ENCODE results near the gene BMAL1. TPM values are rescaled to one million over a fixed set of nuclear protein-coding genes. Genes with fewer than 3 reads are reported as not detected.

BMAL1 gene
- polyA plus RNA-seq, 1 donor (not counting 4 experiments of a cell fraction or from before 2014, with no cell fraction given), result 27.5 TPM

DNA sequence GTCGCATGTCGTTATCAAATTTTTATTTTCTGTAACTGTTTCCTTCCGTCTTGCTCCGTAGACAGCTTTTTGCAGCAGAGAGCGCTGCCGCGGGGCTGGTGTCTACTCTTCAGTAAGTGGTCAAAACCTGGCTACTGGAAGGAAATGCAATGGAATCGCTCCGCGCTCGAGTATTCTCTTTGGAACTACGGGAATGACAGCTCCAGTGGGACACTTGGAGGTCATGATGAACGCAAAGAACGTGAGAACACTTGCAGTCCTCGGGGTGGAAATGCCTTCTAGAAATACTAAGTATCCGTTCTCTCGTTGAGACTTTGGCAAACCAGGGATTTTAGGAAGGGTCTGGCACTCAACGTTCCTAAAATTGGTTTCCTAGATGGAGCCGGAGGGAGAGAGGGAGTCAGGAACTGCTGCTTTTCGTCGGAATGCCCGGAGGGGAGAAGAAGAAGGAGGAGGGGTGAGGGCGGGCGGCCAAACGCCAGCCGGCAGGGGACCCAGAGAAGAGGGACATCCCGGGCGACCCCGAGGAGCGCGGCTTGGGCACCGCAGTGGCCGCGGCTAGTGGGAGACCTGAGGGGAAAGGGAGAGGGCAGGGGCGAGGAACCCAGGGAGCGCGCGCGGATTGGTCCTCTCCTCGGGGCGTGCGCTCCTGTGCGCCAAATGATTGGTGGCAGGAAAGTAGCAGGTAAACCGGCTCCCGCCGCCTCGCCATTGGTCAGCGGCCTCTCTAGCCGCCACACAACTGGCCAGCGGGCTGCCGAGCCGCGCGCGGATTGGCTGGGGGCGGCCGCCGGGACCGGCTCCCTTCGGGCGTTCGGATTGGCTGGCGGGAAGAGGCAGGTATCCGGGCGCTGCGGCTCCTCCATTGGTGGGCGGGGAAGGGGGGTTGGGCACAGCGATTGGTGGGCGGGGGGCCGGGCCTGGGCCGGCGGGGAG is 490 bp upstream of the BMAL1 start:
- Histone ChIP-seq H3K4me2 (ENCODE audit: control insufficient read depth, extremely low read depth, insufficient read depth, low read depth, low read length) (peak overlapping the region; percentile 100), H3K9ac (ENCODE audit: control insufficient read depth, extremely low read depth, insufficient read depth, low read length) (peak overlapping the region; percentile 72), H3K4me1 (ENCODE audit: control insufficient read depth, extremely low read depth, insufficient read depth, low read length) (peaks cover 21% of the 10 kb centered on the region), H3K79me2 (ENCODE audit: control insufficient read depth, insufficient read depth, low read length) (peaks cover 34% of the 10 kb centered on the region), H3K27ac (ENCODE audit: control insufficient read depth, insufficient read depth, low read length) (peak overlapping the region; percentile 72), H3K36me3 (ENCODE audit: control insufficient read depth in 2 of 2, extremely low read depth in 1 of 2, insufficient read depth in 2 of 2, low read length in 2 of 2) (peaks cover 0 to 5% of the 10 kb centered on the region in 2 experiments), H3K9me3 (ENCODE audit: control insufficient read depth, low read depth, low read length) (no peaks in the 10 kb centered on the region), H3K27me3 (ENCODE audit: control insufficient read depth, extremely low read depth, insufficient read depth, low read length) (no peaks in the 10 kb centered on the region), H3K9me1 (ENCODE audit: control insufficient read depth, extremely low read depth, insufficient read depth, low read length) (no peaks in the 10 kb centered on the region), H3K4me3 (ENCODE audit: control insufficient read depth in 2 of 3, extremely low read depth in 1 of 3, insufficient read depth in 2 of 3, low read depth in 1 of 3, low read length in 3 of 3) (peak overlapping the region; percentile 80 to 87 (median 82)), H4K20me1 (ENCODE audit: control insufficient read depth, extremely low read depth, insufficient read depth, low read length) (peaks cover 4% of the 10 kb centered on the region), H2AFZ (ENCODE audit: control insufficient read depth, low read length) (peak overlapping the region; percentile 79)
- peak; percentile 34 for FAIRE-seq
- no peak for TF ChIP-seq EZH2 (IDR thresholded peaks at IDR 0.05; ENCODE audit: low read length)
- TF ChIP-seq, protein P1, sequence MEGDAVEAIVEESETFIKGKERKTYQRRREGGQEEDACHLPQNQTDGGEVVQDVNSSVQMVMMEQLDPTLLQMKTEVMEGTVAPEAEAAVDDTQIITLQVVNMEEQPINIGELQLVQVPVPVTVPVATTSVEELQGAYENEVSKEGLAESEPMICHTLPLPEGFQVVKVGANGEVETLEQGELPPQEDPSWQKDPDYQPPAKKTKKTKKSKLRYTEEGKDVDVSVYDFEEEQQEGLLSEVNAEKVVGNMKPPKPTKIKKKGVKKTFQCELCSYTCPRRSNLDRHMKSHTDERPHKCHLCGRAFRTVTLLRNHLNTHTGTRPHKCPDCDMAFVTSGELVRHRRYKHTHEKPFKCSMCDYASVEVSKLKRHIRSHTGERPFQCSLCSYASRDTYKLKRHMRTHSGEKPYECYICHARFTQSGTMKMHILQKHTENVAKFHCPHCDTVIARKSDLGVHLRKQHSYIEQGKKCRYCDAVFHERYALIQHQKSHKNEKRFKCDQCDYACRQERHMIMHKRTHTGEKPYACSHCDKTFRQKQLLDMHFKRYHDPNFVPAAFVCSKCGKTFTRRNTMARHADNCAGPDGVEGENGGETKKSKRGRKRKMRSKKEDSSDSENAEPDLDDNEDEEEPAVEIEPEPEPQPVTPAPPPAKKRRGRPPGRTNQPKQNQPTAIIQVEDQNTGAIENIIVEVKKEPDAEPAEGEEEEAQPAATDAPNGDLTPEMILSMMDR (optimal IDR thresholded peaks at IDR 0.05 in 1 of 3, IDR thresholded peaks at IDR 0.05 in 1 of 3, conservative IDR thresholded peaks at IDR 0.05 in 1 of 3; ENCODE audit: extremely low read depth in 1 of 3, insufficient read depth in 2 of 3, low read length in 3 of 3), result no peak
- dilution Hi-C loops (cut with MboI; ENCODE audit: extremely low pct_ligation_motif_present, low sequenced_read_pairs), result no loop called here
- peak; percentile 83 for DNase-seq (ENCODE audit: low read depth, low spot score)

DNA sequence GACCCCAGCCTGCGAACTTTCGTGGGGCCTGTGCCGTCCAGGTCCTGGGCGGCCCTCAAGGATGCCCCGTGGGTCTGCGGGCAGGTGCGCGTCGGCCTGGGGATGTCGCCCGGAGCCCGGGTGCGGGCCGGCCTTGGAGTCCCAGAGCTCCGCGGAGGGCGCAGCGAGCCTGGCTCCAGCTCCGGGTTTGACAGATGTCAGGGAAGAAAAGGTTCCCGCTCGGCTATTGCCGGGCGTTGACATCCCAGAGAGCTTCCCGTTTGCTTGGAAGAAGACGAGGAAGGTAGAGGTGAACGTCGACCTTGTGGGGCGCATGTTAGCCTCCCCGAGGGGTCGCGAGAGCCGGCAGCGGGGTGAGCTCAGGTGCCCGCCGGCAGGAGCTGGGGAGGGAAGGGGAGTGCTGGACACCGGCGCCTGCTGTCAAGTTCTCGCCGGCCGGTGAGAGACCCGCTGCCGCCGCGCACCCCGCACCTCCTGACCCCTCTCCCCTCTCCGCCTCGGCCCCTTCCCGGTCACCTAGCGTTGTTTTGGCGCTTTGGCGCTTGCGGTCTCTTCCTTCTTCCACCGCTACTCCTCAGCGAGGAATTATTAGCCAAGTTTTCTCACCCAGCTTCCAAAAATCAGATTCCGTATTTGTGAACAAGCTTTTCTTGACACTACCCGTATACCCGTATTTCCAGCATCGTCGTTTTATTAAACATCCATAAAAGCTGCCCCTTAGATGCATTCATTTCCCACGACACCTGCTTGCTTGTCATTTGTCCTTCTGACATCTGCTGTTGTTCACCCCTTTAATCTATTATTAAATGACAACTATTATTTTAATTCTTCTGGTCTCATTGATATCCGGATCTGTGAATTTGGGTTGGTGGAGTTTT is 1.3 kb downstream of the BMAL1 start:
- Histone ChIP-seq H3K27ac (ENCODE audit: control insufficient read depth, insufficient read depth, low read length) (peak overlapping the region; percentile 72), H3K36me3 (ENCODE audit: control insufficient read depth in 2 of 2, extremely low read depth in 1 of 2, insufficient read depth in 2 of 2, low read length in 2 of 2) (peaks cover 2 to 5% of the 10 kb centered on the region in 2 experiments), H4K20me1 (ENCODE audit: control insufficient read depth, extremely low read depth, insufficient read depth, low read length) (peaks cover 10% of the 10 kb centered on the region), H3K9me1 (ENCODE audit: control insufficient read depth, extremely low read depth, insufficient read depth, low read length) (peaks cover 5% of the 10 kb centered on the region), H3K27me3 (ENCODE audit: control insufficient read depth, extremely low read depth, insufficient read depth, low read length) (no peaks in the 10 kb centered on the region), H2AFZ (ENCODE audit: control insufficient read depth, low read length) (no peak overlapping the region), H3K4me3 (ENCODE audit: control insufficient read depth in 2 of 3, extremely low read depth in 1 of 3, insufficient read depth in 2 of 3, low read depth in 1 of 3, low read length in 3 of 3) (peak overlapping the region; percentile 80), H3K79me2 (ENCODE audit: control insufficient read depth, insufficient read depth, low read length) (peaks cover 49% of the 10 kb centered on the region), H3K9me3 (ENCODE audit: control insufficient read depth, low read depth, low read length) (no peaks in the 10 kb centered on the region), H3K4me1 (ENCODE audit: control insufficient read depth, extremely low read depth, insufficient read depth, low read length) (peaks cover 26% of the 10 kb centered on the region), H3K4me2 (ENCODE audit: control insufficient read depth, extremely low read depth, insufficient read depth, low read depth, low read length) (peak overlapping the region; percentile 88), H3K9ac (ENCODE audit: control insufficient read depth, extremely low read depth, insufficient read depth, low read length) (peak overlapping the region; percentile 85)
- TF ChIP-seq, protein P1 (optimal IDR thresholded peaks at IDR 0.05 in 1 of 3, IDR thresholded peaks at IDR 0.05 in 1 of 3, conservative IDR thresholded peaks at IDR 0.05 in 1 of 3; ENCODE audit: extremely low read depth in 1 of 3, insufficient read depth in 2 of 3, low read length in 3 of 3), result no peak
- no peak for TF ChIP-seq EZH2 (IDR thresholded peaks at IDR 0.05; ENCODE audit: low read length)
- no peak for FAIRE-seq
- dilution Hi-C loops (cut with MboI; ENCODE audit: extremely low pct_ligation_motif_present, low sequenced_read_pairs), result no loop called here
- DNase-seq (ENCODE audit: low read depth, low spot score), result no peak

Measured in keratinocyte (primary cell).